ENCODE results near the gene PSMC4.

Gene PSMC4

GRCh38 chr19:39970675-39971379 is at the start of gene PSMC4:
PSMC4 (plus strand) TSS chr19:39971165; CDS start chr19:39971203, 38 bp downstream.
- DNase-seq (ENCODE audit: low read depth, low spot score), result peak; percentile 100

DNA sequence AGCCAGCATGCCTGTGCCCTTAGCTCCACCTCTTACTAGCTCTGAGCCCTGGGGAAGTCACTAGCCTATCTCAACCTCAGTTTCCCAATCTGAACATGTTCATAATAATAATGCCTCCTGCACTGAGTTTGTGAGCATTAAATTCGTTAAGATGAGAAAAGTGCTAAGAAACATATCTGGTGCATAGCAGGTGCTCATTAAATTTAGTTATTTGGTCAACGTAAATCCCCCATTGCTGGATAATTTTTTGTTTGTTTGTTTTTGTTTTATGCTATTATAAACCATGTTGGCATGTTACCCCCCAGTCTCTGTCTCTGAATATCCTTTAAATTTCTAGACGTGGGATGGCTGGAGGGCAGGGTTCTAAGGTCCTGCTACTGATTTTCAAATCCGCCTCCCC is 47.1 kb upstream of the PSMC4 start:
- no peak for DNase-seq (ENCODE audit: low read depth, low spot score)

- DNase-seq (ENCODE audit: low read depth, low spot score), result no peak
These were observed 46.6 kb upstream of the PSMC4 start for GRCh38 chr19:39924389-39924788.

DNA sequence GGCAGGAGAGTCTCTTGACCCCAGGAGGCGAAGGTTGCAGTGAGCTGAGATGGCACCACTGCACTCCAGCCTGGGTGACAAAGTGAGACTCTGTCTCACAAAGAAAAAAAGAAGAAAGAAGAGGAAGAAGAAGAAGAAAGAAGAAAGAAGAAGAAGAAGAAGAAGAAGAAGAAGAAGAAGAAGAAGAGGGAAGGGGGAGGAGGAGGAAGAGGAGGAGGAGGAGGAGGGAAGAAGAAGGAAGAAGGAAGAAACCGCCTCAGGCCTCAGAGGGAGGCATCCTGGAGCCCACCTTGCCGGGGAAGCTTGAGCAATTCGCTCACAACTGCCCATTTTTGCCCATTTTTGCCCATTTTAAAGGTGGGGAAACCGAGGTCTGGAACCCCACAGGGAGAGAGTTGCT is 46.0 kb upstream of the PSMC4 start:
- DNase-seq (ENCODE audit: low read depth, low spot score), result no peak

DNA sequence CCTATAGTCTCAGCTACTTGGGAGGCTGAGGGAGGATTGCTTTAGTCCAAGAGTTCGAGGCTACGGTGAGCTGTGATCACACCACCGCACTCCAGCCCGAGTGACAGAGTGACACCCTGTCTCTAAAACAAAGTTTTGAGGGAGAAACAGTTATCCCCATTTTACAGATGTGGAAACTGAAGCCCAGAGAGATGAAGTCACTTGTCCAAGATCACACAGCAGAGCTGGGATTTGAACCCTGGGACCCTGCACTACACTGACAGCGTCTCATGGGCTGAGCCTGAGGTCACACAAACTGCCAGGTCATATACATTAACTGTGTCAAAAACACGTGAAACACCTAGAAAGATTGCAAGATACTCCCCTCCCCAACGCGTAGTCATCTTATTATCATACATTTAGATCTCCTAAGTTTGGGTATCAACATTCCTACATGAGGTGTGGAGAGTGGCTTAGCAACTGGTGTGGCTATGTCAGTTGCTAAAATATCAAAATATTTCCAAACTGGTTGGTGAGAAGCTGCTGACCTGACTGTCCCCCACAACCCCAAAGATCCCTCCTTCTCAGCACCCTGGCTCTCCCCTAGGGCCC is 44.7 kb upstream of the PSMC4 start:
- no peak for DNase-seq (ENCODE audit: low read depth, low spot score)

GRCh38 chr19:39927076-39927475 is 43.9 kb upstream of the PSMC4 start:
- no peak for DNase-seq (ENCODE audit: low read depth, low spot score)

GRCh38 chr19:39927524-39928356 is 43.2 kb upstream of the PSMC4 start:
- no peak for DNase-seq (ENCODE audit: low read depth, low spot score)

DNA sequence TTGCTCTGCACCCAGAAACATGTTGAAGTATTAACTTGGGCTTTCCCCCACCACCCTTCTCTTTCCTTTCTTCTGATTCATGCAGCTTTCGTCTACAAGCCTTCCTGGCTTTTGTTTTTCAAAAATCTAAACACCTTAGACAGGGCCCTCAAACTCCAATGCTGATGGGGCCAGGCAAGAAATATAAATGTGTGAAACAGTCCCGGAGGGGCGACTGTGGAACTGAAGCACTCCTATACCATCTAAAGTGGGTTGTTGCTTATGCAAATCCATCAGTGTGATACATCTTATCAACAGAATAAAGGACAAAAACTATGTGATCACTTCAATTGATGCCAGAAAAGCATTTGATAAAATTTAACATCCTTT is 42.6 kb upstream of the PSMC4 start:
- no peak for DNase-seq (ENCODE audit: low read depth, low spot score)

- no peak for DNase-seq (ENCODE audit: low read depth, low spot score)
These were observed 41.2 kb upstream of the PSMC4 start for GRCh38 chr19:39929750-39930149.

- DNase-seq (ENCODE audit: low read depth, low spot score), result no peak
These were observed 36.2 kb upstream of the PSMC4 start, which contains the start of gene FCGBP for GRCh38 chr19:39934584-39935363. FCGBP (minus strand) TSS chr19:39934634.

- no peak for DNase-seq (ENCODE audit: low read depth, low spot score)
These were observed 35.7 kb upstream of the PSMC4 start for GRCh38 chr19:39935364-39935661.

DNA sequence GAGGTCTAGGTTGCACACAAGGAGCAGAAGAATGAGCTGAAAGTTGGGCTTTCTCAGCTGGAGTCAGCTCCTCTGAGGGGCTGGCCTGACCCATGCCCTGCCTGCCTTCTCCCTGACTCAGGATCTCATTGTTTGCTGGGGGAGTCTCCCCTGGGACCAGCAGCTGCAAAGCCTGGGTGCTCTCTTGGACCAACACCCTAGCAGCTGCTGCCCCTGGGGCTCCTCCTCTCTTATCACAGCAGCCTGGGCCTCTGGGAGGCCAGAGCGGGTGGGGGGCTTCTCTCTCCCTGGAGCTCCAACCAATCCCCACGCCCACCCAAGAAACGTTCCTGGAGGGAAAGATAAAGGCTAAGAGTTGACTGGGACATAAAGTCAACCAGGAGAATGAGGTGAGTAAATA is 34.9 kb upstream of the PSMC4 start:
- DNase-seq (ENCODE audit: low read depth, low spot score), result no peak

DNA sequence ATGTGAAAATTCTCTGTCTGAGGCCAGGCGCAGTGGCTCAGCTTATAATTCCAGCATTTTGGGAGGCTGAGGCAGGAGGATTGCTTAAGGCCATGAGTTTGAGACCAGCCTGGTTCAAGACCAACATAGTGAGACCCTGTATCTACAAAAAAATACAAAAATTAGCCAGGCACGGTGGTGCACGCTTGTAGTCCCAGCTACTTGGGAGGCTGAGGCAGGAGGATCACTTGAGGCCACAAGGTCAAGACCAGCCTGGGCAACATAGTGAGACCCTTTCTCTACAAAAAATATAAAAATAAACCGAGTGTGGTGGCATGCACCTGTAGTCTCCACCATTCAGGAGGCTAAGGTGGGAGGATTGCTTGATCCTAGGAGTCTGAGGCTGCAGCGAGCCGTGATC is 34.3 kb upstream of the PSMC4 start:
- DNase-seq (ENCODE audit: low read depth, low spot score), result no peak

GRCh38 chr19:39937094-39937720 is 33.8 kb upstream of the PSMC4 start:
- DNase-seq (ENCODE audit: low read depth, low spot score), result no peak

GRCh38 chr19:39937787-39938186 is 33.2 kb upstream of the PSMC4 start:
- no peak for DNase-seq (ENCODE audit: low read depth, low spot score)

DNA sequence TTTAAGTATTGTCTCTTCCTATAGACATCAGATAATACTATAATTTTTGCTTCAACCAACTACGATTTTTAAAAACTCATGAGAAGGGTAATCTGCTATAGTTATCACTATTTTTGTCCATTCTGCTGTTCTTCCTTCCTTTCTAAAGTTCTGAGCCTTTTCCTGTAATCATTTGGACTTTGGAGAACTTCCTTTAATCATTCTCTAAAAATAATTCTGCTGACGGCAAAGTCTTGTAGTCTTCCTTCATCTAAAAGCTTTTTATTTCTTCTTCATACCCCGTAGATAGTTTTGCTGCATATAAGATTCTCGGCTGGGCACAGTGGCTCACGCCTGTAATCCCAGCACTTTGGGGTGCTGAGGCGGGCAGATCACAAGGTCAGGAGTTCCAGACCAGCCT is 31.4 kb upstream of the PSMC4 start:
- no peak for DNase-seq (ENCODE audit: low read depth, low spot score)

DNA sequence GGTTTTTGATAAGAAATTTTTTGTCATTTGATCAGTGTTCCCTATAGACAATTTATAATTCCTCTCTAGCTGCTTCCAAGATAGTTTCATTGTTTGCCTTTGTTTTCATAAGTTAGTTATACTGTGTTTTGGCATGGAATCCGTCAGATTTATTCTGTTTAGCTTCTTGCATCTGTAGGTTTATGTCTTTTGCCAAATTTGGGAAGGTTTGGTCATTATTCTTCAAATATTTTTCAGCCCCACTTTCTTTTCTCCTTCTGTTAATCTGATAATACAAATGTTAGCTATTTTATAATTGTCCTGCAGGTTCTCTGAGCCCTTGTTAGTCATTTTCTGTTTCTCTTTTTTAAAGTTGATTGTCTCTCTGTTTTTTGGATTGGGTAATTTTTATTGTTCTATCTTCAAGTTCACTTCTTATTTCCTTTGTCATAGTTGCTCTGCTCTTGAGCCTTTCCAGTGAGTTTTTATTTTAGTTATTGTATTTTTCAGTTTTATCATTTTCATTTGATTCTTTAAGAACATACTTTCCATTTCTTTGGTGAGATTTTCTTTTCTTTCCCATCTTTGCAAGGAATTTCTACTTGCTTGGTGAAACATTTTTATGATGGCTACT is 30.6 kb upstream of the PSMC4 start:
- DNase-seq (ENCODE audit: low read depth, low spot score), result no peak

DNA sequence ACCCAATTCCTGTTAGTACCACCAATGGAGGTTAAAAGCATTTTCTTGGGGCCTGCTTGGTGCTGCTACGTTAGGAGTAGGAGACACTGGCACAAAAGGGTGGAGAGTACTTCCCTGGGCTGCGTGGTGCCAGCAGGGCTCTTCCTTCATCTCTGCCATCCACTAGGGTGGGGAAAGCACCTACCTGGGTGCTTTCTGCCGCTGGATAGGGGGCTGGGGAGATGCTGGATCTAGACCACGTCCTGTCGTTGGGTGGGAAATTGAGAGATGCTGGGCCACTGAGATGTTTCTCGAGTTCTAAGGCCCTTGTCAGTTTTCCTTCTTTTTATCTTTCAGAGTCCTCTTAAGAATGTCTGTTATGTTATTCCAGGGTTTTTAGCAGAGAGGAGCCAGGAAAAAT is 29.8 kb upstream of the PSMC4 start:
- no peak for DNase-seq (ENCODE audit: low read depth, low spot score)

DNA sequence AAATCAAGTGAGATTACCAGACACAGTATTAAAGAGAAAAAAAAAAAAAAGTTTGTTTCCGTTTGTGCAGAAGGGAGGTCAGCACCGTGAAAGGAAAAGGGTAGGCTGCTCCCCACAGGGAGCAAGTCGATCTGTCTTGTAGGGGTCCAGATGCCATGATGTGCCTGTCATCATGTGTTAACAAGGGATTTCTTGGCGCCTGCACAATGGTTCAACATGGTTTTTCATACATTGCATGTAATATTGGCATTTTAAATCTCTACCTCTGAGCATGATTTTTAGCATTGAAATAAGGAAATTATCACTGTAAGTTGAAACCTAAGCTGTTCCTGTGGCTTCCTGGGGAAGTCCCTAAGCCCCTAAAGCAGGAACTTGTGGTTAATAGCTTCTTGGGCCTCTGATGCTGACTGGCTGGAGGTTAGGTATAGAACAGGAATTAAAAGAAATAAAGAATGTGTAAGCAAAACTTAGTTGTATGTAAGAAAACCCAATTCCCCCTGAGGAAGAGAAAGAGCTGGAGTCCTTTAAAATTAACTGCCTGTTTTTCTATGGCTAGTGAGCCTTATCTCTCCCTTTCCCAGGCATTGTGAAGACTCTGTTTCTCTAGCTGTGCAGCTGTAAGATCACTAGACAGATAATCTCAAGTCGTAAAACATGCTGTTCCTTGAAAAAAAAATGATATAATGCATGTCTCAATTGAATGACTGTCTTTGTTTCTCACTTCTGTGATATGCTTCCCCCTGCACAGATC is 29.2 kb upstream of the PSMC4 start:
- DNase-seq (ENCODE audit: low read depth, low spot score), result peak; percentile 23

- DNase-seq (ENCODE audit: low read depth, low spot score), result no peak
These were observed 28.6 kb upstream of the PSMC4 start for GRCh38 chr19:39942366-39942730.

DNA sequence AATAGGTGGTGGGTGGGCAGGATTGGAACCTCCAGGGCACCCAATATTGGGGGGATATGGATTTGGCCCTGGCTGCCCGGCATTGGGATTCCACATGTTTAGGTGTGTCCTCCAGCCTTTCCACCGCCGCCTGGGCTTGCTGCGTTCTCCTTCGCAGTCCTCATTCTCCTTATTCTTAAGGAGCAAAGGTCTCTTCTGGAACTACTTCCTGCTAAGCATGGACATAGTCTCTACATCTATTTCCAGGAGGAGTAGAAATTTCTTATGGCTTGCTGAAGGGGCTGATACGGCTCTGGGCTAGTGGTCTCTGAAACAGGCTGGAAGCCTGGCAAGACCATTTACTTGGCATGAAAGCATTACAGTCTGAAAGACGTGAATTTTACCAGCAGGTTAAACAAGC is 27.4 kb upstream of the PSMC4 start:
- DNase-seq (ENCODE audit: low read depth, low spot score), result no peak
